ENCODE data around the gene HLA-A.

The HLA-A gene

GRCh38 chr6:29946223-29947076 is 4.1 kb downstream of the HLA-A start:
- no peak overlapping the region for H3K23ac ChIP-seq (ENCODE audit: low read depth, low read length, poor library complexity)
- no peak overlapping the region for H4K8ac ChIP-seq (ENCODE audit: low read depth, low read length)
- no peak overlapping the region for H4K91ac ChIP-seq (ENCODE audit: low read depth, low read length, poor library complexity)
- peaks cover 3% of the 10 kb centered on the region for H3K79me1 ChIP-seq (ENCODE audit: low read depth, low read length)
- H3K18ac ChIP-seq (ENCODE audit: low read length), result no peak overlapping the region
- H3K4me1 ChIP-seq (ENCODE audit: control insufficient read depth in 2 of 2, insufficient read depth in 1 of 2, low read depth in 1 of 2, low read length in 2 of 2), result no peaks in the 10 kb centered on the region
- no peak overlapping the region for H2BK5ac ChIP-seq (ENCODE audit: low read length)
- no peak overlapping the region for H3K9ac ChIP-seq (ENCODE audit: low read depth, low read length, poor library complexity)
- no CpG with 5 or more reads among the region's 6 CpGs for WGBS, 2 donors (ENCODE audit: extremely low coverage in 2 of 2, insufficient read length in 2 of 2, insufficient replicate concordance in 1 of 2)
- no peak overlapping the region for H3K4me3 ChIP-seq (ENCODE audit: low read length in 2 of 2)
- DNase-seq (ENCODE audit: low spot score), result no peak
- H3K27me3 ChIP-seq (ENCODE audit: control insufficient read depth in 3 of 3, insufficient read depth in 3 of 3, low read depth in 1 of 3, low read length in 3 of 3), result peaks cover 0 to 14% (median 0%) of the 10 kb centered on the region in 3 experiments
- H2AK5ac ChIP-seq (ENCODE audit: low read depth, low read length), result no peak overlapping the region
- no peaks in the 10 kb centered on the region for H3K9me3 ChIP-seq (replicated peaks in 1 of 2; ENCODE audit: control insufficient read depth in 2 of 2, insufficient read depth in 1 of 2, low read depth in 1 of 2, low read length in 2 of 2)
- H3K4me2 ChIP-seq (ENCODE audit: insufficient read depth, low read length, poor library complexity, severe bottlenecking), result no peak overlapping the region
- H2BK120ac ChIP-seq (ENCODE audit: low read depth, low read length), result no peak overlapping the region
- H2AFZ ChIP-seq (ENCODE audit: low read length), result no peak overlapping the region
- H3K36me3 ChIP-seq (replicated peaks in 1 of 2; ENCODE audit: control insufficient read depth in 2 of 2, insufficient read depth in 2 of 2, low read length in 2 of 2), result peaks cover 0 to 8% of the 10 kb centered on the region in 2 donors
- no peak overlapping the region for H3K4ac ChIP-seq (ENCODE audit: low read length)
- H3K14ac ChIP-seq (ENCODE audit: low read length), result no peak overlapping the region
- no peak overlapping the region for H3K27ac ChIP-seq (replicated peaks; ENCODE audit: low read length)
- no peak overlapping the region for H2BK12ac ChIP-seq (ENCODE audit: low read length)
- H2BK15ac ChIP-seq (ENCODE audit: low read length), result no peak overlapping the region

- WGBS, 2 donors (ENCODE audit: extremely low coverage in 2 of 2, insufficient read length in 2 of 2, insufficient replicate concordance in 1 of 2), result no CpG with 5 or more reads among the region's 3 CpGs
- DNase-seq (ENCODE audit: low spot score), result no peak
- H3K4ac ChIP-seq (ENCODE audit: low read length), result no peak overlapping the region
These were observed 5.0 kb downstream of the HLA-A start for GRCh38 chr6:29947077-29947980.

GRCh38 chr6:29948277-29948676 is 5.9 kb downstream of the HLA-A start:
- H3K27me3 ChIP-seq (ENCODE audit: control insufficient read depth in 3 of 3, insufficient read depth in 3 of 3, low read depth in 1 of 3, low read length in 3 of 3), result peaks cover 0 to 4% (median 0%) of the 10 kb centered on the region in 3 experiments
- H3K23ac ChIP-seq (ENCODE audit: low read depth, low read length, poor library complexity), result no peak overlapping the region
- no peaks in the 10 kb centered on the region for H3K79me1 ChIP-seq (ENCODE audit: low read depth, low read length)
- H4K8ac ChIP-seq (ENCODE audit: low read depth, low read length), result no peak overlapping the region
- H2AFZ ChIP-seq (ENCODE audit: low read length), result no peak overlapping the region
- no peak overlapping the region for H3K4me2 ChIP-seq (ENCODE audit: insufficient read depth, low read length, poor library complexity, severe bottlenecking)
- H2BK15ac ChIP-seq (ENCODE audit: low read length), result no peak overlapping the region
- H3K27ac ChIP-seq (replicated peaks; ENCODE audit: low read length), result no peak overlapping the region
- no peak overlapping the region for H3K9ac ChIP-seq (ENCODE audit: low read depth, low read length, poor library complexity)
- H3K4me3 ChIP-seq (ENCODE audit: low read length in 2 of 2), result no peak overlapping the region
- no peak for DNase-seq (ENCODE audit: low spot score)
- no peak overlapping the region for H2BK120ac ChIP-seq (ENCODE audit: low read depth, low read length)
- H3K14ac ChIP-seq (ENCODE audit: low read length), result no peak overlapping the region
- H2AK5ac ChIP-seq (ENCODE audit: low read depth, low read length), result no peak overlapping the region
- H3K4me1 ChIP-seq (ENCODE audit: control insufficient read depth in 2 of 2, insufficient read depth in 1 of 2, low read depth in 1 of 2, low read length in 2 of 2), result no peaks in the 10 kb centered on the region
- no peaks in the 10 kb centered on the region for H3K9me3 ChIP-seq (replicated peaks in 1 of 2; ENCODE audit: control insufficient read depth in 2 of 2, insufficient read depth in 1 of 2, low read depth in 1 of 2, low read length in 2 of 2)
- H3K18ac ChIP-seq (ENCODE audit: low read length), result no peak overlapping the region
- H3K36me3 ChIP-seq (replicated peaks in 1 of 2; ENCODE audit: control insufficient read depth in 2 of 2, insufficient read depth in 2 of 2, low read length in 2 of 2), result peaks cover 0 to 8% of the 10 kb centered on the region in 2 donors
- H2BK12ac ChIP-seq (ENCODE audit: low read length), result no peak overlapping the region
- no peak overlapping the region for H3K4ac ChIP-seq (ENCODE audit: low read length)
- H2BK5ac ChIP-seq (ENCODE audit: low read length), result no peak overlapping the region
- H4K91ac ChIP-seq (ENCODE audit: low read depth, low read length, poor library complexity), result no peak overlapping the region
- no CpG with 5 or more reads among the region's 2 CpGs for WGBS, 2 donors (ENCODE audit: extremely low coverage in 2 of 2, insufficient read length in 2 of 2, insufficient replicate concordance in 1 of 2)

More at GRCh38 chr6:29947077-29947980, 5.0 kb downstream of the HLA-A start:
- Histone ChIP-seq H3K79me1 (ENCODE audit: low read depth, low read length) (peaks cover 3% of the 10 kb centered on the region), H3K27me3 (ENCODE audit: control insufficient read depth in 3 of 3, insufficient read depth in 3 of 3, low read depth in 1 of 3, low read length in 3 of 3) (peaks cover 0 to 6% (median 0%) of the 10 kb centered on the region in 3 experiments), H2AK5ac (ENCODE audit: low read depth, low read length) (no peak overlapping the region), H3K4me3 (ENCODE audit: low read length in 2 of 2) (no peak overlapping the region), H3K4me2 (ENCODE audit: insufficient read depth, low read length, poor library complexity, severe bottlenecking) (no peak overlapping the region), H2BK5ac (ENCODE audit: low read length) (no peak overlapping the region), H3K36me3 (replicated peaks in 1 of 2; ENCODE audit: control insufficient read depth in 2 of 2, insufficient read depth in 2 of 2, low read length in 2 of 2) (peaks cover 0 to 8% of the 10 kb centered on the region in 2 donors), H3K4me1 (ENCODE audit: control insufficient read depth in 2 of 2, insufficient read depth in 1 of 2, low read depth in 1 of 2, low read length in 2 of 2) (no peaks in the 10 kb centered on the region), H3K27ac (replicated peaks; ENCODE audit: low read length) (no peak overlapping the region), H2BK15ac (ENCODE audit: low read length) (no peak overlapping the region), H3K9ac (ENCODE audit: low read depth, low read length, poor library complexity) (no peak overlapping the region), H3K14ac (ENCODE audit: low read length) (no peak overlapping the region), H3K9me3 (replicated peaks in 1 of 2; ENCODE audit: control insufficient read depth in 2 of 2, insufficient read depth in 1 of 2, low read depth in 1 of 2, low read length in 2 of 2) (no peaks in the 10 kb centered on the region), H4K91ac (ENCODE audit: low read depth, low read length, poor library complexity) (no peak overlapping the region), H2BK12ac (ENCODE audit: low read length) (no peak overlapping the region), H4K8ac (ENCODE audit: low read depth, low read length) (no peak overlapping the region), H2AFZ (ENCODE audit: low read length) (no peak overlapping the region), H3K18ac (ENCODE audit: low read length) (no peak overlapping the region), H2BK120ac (ENCODE audit: low read depth, low read length) (no peak overlapping the region), H3K23ac (ENCODE audit: low read depth, low read length, poor library complexity) (no peak overlapping the region)

GRCh38 chr6:29949934-29950333 is 7.6 kb downstream of the HLA-A start:
- no peak overlapping the region for H2BK12ac ChIP-seq (ENCODE audit: low read length)
- H3K9me3 ChIP-seq (replicated peaks in 1 of 2; ENCODE audit: control insufficient read depth in 2 of 2, insufficient read depth in 1 of 2, low read depth in 1 of 2, low read length in 2 of 2), result no peaks in the 10 kb centered on the region
- H4K8ac ChIP-seq (ENCODE audit: low read depth, low read length), result no peak overlapping the region
- H2BK15ac ChIP-seq (ENCODE audit: low read length), result no peak overlapping the region
- no peak overlapping the region for H3K27ac ChIP-seq (replicated peaks; ENCODE audit: low read length)
- no peaks in the 10 kb centered on the region for H3K4me1 ChIP-seq (ENCODE audit: control insufficient read depth in 2 of 2, insufficient read depth in 1 of 2, low read depth in 1 of 2, low read length in 2 of 2)
- no peak overlapping the region for H3K4me2 ChIP-seq (ENCODE audit: insufficient read depth, low read length, poor library complexity, severe bottlenecking)
- no peak overlapping the region for H3K18ac ChIP-seq (ENCODE audit: low read length)
- whole genome bisulfite sequencing, 2 donors (ENCODE audit: extremely low coverage in 2 of 2, insufficient read length in 2 of 2, insufficient replicate concordance in 1 of 2), result no CpG with 5 or more reads among the region's 7 CpGs
- peaks cover 0 to 5% of the 10 kb centered on the region in 2 donors for H3K36me3 ChIP-seq (replicated peaks in 1 of 2; ENCODE audit: control insufficient read depth in 2 of 2, insufficient read depth in 2 of 2, low read length in 2 of 2)
- no peak overlapping the region for H4K91ac ChIP-seq (ENCODE audit: low read depth, low read length, poor library complexity)
- H3K27me3 ChIP-seq (ENCODE audit: control insufficient read depth in 3 of 3, insufficient read depth in 3 of 3, low read depth in 1 of 3, low read length in 3 of 3), result peaks cover 0 to 4% (median 0%) of the 10 kb centered on the region in 3 experiments
- no peak overlapping the region for H3K14ac ChIP-seq (ENCODE audit: low read length)
- no peak overlapping the region for H3K4ac ChIP-seq (ENCODE audit: low read length)
- no peak overlapping the region for H3K4me3 ChIP-seq (ENCODE audit: low read length in 2 of 2)
- no peak overlapping the region for H2AK5ac ChIP-seq (ENCODE audit: low read depth, low read length)
- no peak overlapping the region for H3K23ac ChIP-seq (ENCODE audit: low read depth, low read length, poor library complexity)
- no peak for DNase-seq (ENCODE audit: low spot score)
- H2BK120ac ChIP-seq (ENCODE audit: low read depth, low read length), result no peak overlapping the region
- no peak overlapping the region for H3K9ac ChIP-seq (ENCODE audit: low read depth, low read length, poor library complexity)
- H3K79me1 ChIP-seq (ENCODE audit: low read depth, low read length), result no peaks in the 10 kb centered on the region
- no peak overlapping the region for H2BK5ac ChIP-seq (ENCODE audit: low read length)
- no peak overlapping the region for H2AFZ ChIP-seq (ENCODE audit: low read length)

Measured in neuronal stem cell (in vitro differentiated cells).